ENCODE data around the gene CNBP. TPM values are rescaled to one million over a fixed set of nuclear protein-coding genes. Genes with fewer than 3 reads are reported as not detected.
A peak's percentile ranks its signal among the peaks of the same experiment; 100 is the strongest.

CNBP gene
- total and polyA plus RNA-seq, 2 of the 13 experiments (the other 11 are each of a cell fraction or from before 2014, with no cell fraction given) = 282 to 354 TPM

GRCh38 chr3:129123314-129124060 is 60.2 kb downstream of the CNBP start (continued):
- TF ChIP-seq SMYD3 (CRISPR knock-in tag; IDR thresholded peaks at IDR 0.05) = no peak
- no peak for TF ChIP-seq STAG1 (CRISPR knock-in tag; IDR thresholded peaks at IDR 0.05)
- no peak for TF ChIP-seq ATF7 (IDR thresholded peaks at IDR 0.05)
- no peak for TF ChIP-seq ATF7 (CRISPR knock-in tag; IDR thresholded peaks at IDR 0.05)
- no peak for TF ChIP-seq KLF9 (CRISPR knock-in tag; IDR thresholded peaks at IDR 0.05; ENCODE audit: low read depth)
- TF ChIP-seq ELF4 (CRISPR knock-in tag; IDR thresholded peaks at IDR 0.05; ENCODE audit: borderline replicate concordance) = no peak; the same call in 1 of the 2 replicates
- TF ChIP-seq ZNF260 (CRISPR knock-in tag; IDR thresholded peaks at IDR 0.05; ENCODE audit: borderline replicate concordance, low read depth) = no peak
- TF ChIP-seq NR2C2 (CRISPR knock-in tag; IDR thresholded peaks at IDR 0.05; ENCODE audit: borderline replicate concordance) = no peak
- peak; percentile 20; the same call in 1 of the 2 replicates for TF ChIP-seq ARID5B (CRISPR knock-in tag; IDR thresholded peaks at IDR 0.05)
- TF ChIP-seq THAP9 (CRISPR knock-in tag; IDR thresholded peaks at IDR 0.05; ENCODE audit: borderline replicate concordance) = 0 out of 2 replicates have a peak, but pooled peaks have one; percentile 38
- no peak for TF ChIP-seq NFRKB (IDR thresholded peaks at IDR 0.05)
- no peak for TF ChIP-seq AKNA (CRISPR knock-in tag; IDR thresholded peaks at IDR 0.05; ENCODE audit: borderline replicate concordance)
- TF ChIP-seq ZNF354B (CRISPR knock-in tag; IDR thresholded peaks at IDR 0.05) = no peak
- TF ChIP-seq DDIT3 (CRISPR knock-in tag; IDR thresholded peaks at IDR 0.05) = no peak
- TF ChIP-seq NR2F1 (CRISPR knock-in tag; IDR thresholded peaks at IDR 0.05) = no peak
- no peak for TF ChIP-seq ZFP1 (CRISPR knock-in tag; IDR thresholded peaks at IDR 0.05)
- no peak for TF ChIP-seq ZNF672 (CRISPR knock-in tag; IDR thresholded peaks at IDR 0.05)

All from HepG2 (cell line).